ENCODE data around the gene NTN1.
"Not testable (repeated sequence)": the region's sequence is repeated elsewhere in the genome, so short reads cannot be mapped to it uniquely, and the experiment has no call there.

Gene NTN1

GRCh38 chr17:9256361-9256750 lies 235.0 kb downstream of the NTN1 start:
- no peak for DNase-seq

GRCh38 chr17:9256751-9257629 lies 235.7 kb downstream of the NTN1 start:
- peak; percentile 34 for DNase-seq

- not testable (repeated sequence) for DNase-seq
Observed at GRCh38 chr17:9257630-9257965, 236.3 kb downstream of the NTN1 start.

- DNase-seq: peak; percentile 39
Observed at GRCh38 chr17:9258115-9259015, 237.1 kb downstream of the NTN1 start.

GRCh38 chr17:9259419-9259818 lies 238.1 kb downstream of the NTN1 start:
- DNase-seq: no peak

GRCh38 chr17:9261081-9262012 lies 240.0 kb downstream of the NTN1 start:
- DNase-seq: no peak

GRCh38 chr17:9266031-9266680 lies 244.8 kb downstream of the NTN1 start:
- no peak for DNase-seq

GRCh38 chr17:9266697-9267117 lies 245.4 kb downstream of the NTN1 start:
- no peak for DNase-seq

GRCh38 chr17:9268546-9268945 lies 247.2 kb downstream of the NTN1 start:
- DNase-seq: no peak

GRCh38 chr17:9269350-9270035 lies 248.2 kb downstream of the NTN1 start:
- DNase-seq: no peak

GRCh38 chr17:9270921-9271320 lies 249.6 kb downstream of the NTN1 start:
- no peak for DNase-seq

GRCh38 chr17:9271989-9272388 lies 250.7 kb downstream of the NTN1 start:
- no peak for DNase-seq

- no peak for DNase-seq
Observed at GRCh38 chr17:9272501-9273200, 251.3 kb downstream of the NTN1 start.

GRCh38 chr17:9273428-9274391 lies 252.4 kb downstream of the NTN1 start:
- DNase-seq: no peak

GRCh38 chr17:9274973-9275372 lies 253.7 kb downstream of the NTN1 start:
- DNase-seq: no peak

- no peak for DNase-seq
Observed at GRCh38 chr17:9279893-9280292, 258.6 kb downstream of the NTN1 start.

GRCh38 chr17:9283909-9284308 lies 262.6 kb downstream of the NTN1 start:
- DNase-seq: no peak

- no peak for DNase-seq
Observed at GRCh38 chr17:9284884-9285283, 263.6 kb downstream of the NTN1 start.

- DNase-seq: no peak
Observed at GRCh38 chr17:9285602-9286427, 264.5 kb downstream of the NTN1 start.
